LNCAP (cell line): ENCODE data around the gene ALDOB.

Experiments used
- CTCF ChIP-seq: fragments of 450-650 bp; IDR thresholded peaks from 2 replicates; pipeline ENCODE4 v1.5.1; 2017; ENCODE audit warnings: mild to moderate bottlenecking

Gene ALDOB

GRCh38 chr9:101457003-101457402 is 21.4 kb upstream of the ALDOB start:
- 0 out of 2 replicates have a peak, but pooled peaks have one; percentile 11 for TF ChIP-seq CTCF

GRCh38 chr9:101455656-101456240 is 20.2 kb upstream of the ALDOB start:
- TF ChIP-seq CTCF, result no peak

- no peak for TF ChIP-seq CTCF
Measured at GRCh38 chr9:101453776-101454570, 18.4 kb upstream of the ALDOB start.

GRCh38 chr9:101451498-101451897 is 15.9 kb upstream of the ALDOB start:
- no peak for TF ChIP-seq CTCF

- no peak for TF ChIP-seq CTCF
Measured at GRCh38 chr9:101450931-101451330, 15.4 kb upstream of the ALDOB start.

- peak; percentile 83 for TF ChIP-seq CTCF
Measured at GRCh38 chr9:101449071-101449721, 13.6 kb upstream of the ALDOB start.

GRCh38 chr9:101448680-101449070 is 13.1 kb upstream of the ALDOB start:
- no peak for TF ChIP-seq CTCF
